Mucosa of stomach (tissue), 1 donor: ENCODE measurements around the gene S100A1.
A peak's percentile ranks its signal among the peaks of the same experiment; 100 is the strongest.

Experiments
- H3K27me3 ChIP-seq: one replicate; pipeline ENCODE4 v1.7.0; 2013; ENCODE audit warnings: mild to moderate bottlenecking, low read length; ENCODE audit not compliant: control insufficient read depth, insufficient read depth
- H3K36me3 ChIP-seq: one replicate; pipeline ENCODE4 v1.7.0; 2013; ENCODE audit warnings: low read length; ENCODE audit not compliant: control insufficient read depth, insufficient read depth
- H3K4me1 ChIP-seq: one replicate; pipeline ENCODE4 v1.7.0; 2013; ENCODE audit warnings: mild to moderate bottlenecking, low read length; ENCODE audit not compliant: control insufficient read depth, insufficient read depth
- H3K4me3 ChIP-seq: one replicate; pipeline ENCODE4 v1.7.0; 2013; ENCODE audit warnings: low read length
- H3K9ac ChIP-seq: one replicate; pipeline ENCODE4 v1.7.0; 2013; ENCODE audit warnings: mild to moderate bottlenecking, low read length, moderate library complexity
- H3K9me3 ChIP-seq: one replicate; pipeline ENCODE4 v1.7.0; 2013; ENCODE audit warnings: mild to moderate bottlenecking, low read length, moderate library complexity; ENCODE audit not compliant: control insufficient read depth
- donor health status: Pancreatic carcinoma.

S100A1 gene

DNA sequence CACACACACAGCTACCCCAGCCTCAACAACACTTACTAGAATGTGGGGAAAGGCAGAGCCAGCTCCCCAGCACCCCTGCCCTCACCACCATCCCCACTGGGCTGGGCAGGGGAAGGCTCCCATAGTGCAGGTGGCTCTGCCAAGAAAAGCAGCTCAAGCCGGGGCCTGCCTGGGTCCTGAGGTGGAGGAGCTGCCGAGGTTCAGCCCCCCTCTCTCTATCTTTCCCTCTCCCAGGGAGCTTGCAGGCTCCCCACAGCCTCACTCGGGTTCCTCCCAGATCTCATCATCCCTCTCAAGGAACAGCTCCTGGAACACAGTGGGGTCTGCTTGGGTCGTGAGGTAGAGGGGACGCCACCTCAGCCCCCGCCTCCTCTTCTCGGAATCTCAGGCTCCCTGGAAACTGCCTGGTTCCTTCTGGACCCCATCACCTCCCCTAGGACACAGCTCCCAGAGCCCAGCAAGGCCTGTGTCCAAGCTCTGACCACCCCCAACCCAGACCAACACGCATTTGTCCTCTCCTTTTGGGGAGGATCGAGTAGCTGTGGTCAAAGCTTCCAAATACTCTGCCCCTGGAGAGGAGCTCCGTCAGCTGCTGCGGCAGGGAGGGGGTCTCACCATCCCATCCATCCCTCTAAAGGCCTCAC, 16.0 kb upstream of the S100A1 start:
- Histone ChIP-seq H3K4me1 (peaks cover 75% of the 10 kb centered on the region), H3K36me3 (no peaks in the 10 kb centered on the region), H3K27me3 (no peaks in the 10 kb centered on the region), H3K4me3 (peak overlapping the region; percentile 75), H3K9me3 (no peaks in the 10 kb centered on the region), H3K9ac (peak overlapping the region; percentile 98)

DNA sequence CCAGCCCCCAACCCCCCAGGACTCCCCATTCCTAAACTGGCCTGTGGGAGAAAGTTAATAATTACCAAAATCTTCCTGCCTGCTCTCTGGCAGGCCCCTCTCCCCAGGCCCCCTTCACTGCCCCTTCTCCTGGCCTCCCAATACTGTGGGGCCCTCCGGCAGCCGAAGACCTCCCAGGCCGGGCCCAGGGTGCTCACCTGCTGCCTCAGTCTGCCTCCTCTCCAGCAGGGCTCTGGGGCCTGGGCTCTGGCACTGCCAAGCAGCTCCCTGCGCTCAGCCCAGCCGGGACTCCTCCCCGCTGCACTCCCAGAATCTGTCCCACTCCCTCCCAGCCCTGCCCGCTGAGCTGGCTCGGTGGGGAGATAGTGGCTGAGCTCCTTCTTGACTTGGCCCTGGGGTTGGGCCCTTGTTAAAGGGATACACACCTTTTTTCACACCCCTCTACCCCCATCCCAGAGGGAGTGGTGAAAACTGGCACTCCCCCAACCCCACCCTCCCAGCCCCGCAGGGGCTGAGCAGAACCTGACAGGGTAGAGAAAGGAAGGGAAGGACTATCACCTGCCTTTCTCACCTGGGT, 15.4 kb upstream of the S100A1 start, which contains the start of gene S100A16:
TSS of gene S100A16 (minus strand) at position 383 of the 577 bp plus-strand sequence. CDS start 4,986 bp downstream, outside the sequence.
- H3K9me3 ChIP-seq, result no peaks in the 10 kb centered on the region
- H3K4me1 ChIP-seq, result peaks cover 81% of the 10 kb centered on the region
- H3K36me3 ChIP-seq, result no peaks in the 10 kb centered on the region
- H3K4me3 ChIP-seq, result peak within 1 kb of the TSS; percentile 75
- peak within 1 kb of the TSS; percentile 98 for H3K9ac ChIP-seq
- no peaks in the 10 kb centered on the region for H3K27me3 ChIP-seq

GRCh38 chr1:153613406-153613805, 14.8 kb upstream of the S100A1 start:
- Histone ChIP-seq H3K27me3 (no peaks in the 10 kb centered on the region), H3K4me1 (peaks cover 79% of the 10 kb centered on the region), H3K36me3 (no peaks in the 10 kb centered on the region), H3K4me3 (no peak overlapping the region), H3K9ac (peak overlapping the region; percentile 98), H3K9me3 (no peaks in the 10 kb centered on the region)

DNA sequence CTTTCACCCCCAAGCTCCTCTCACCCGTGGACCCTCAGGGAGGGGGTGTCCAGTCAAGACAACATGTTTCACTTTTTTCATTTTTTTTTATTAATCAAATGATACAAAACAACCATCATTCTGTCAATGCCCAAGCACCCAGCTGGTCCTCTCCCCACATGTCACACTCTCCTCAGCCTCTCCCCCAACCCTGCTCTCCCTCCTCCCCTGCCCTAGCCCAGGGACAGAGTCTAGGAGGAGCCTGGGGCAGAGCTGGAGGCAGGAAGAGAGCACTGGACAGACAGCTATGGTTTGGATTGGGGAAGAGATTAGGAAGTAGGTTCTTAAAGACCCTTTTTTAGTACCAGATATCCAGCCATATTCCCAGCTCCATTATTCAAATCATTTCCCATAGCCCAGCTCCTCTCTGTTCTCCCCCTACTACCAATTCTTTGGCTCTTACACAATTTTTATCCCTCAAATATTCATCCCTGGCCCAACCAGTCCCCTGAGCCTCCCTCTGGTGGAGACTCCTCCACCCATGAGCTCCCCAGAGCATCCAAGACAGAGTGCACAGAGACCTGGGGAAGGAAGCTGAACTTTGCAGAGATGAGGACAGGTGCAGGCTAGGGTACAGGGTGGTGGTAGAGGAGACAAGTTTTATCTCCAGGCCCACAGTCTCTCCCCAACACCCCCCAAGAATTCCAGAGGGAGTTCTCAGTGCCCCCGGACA, 13.9 kb upstream of the S100A1 start:
- Histone ChIP-seq H3K9me3 (no peaks in the 10 kb centered on the region), H3K4me3 (no peak overlapping the region), H3K36me3 (no peaks in the 10 kb centered on the region), H3K27me3 (no peaks in the 10 kb centered on the region), H3K4me1 (peaks cover 70% of the 10 kb centered on the region), H3K9ac (peak overlapping the region; percentile 95)

DNA sequence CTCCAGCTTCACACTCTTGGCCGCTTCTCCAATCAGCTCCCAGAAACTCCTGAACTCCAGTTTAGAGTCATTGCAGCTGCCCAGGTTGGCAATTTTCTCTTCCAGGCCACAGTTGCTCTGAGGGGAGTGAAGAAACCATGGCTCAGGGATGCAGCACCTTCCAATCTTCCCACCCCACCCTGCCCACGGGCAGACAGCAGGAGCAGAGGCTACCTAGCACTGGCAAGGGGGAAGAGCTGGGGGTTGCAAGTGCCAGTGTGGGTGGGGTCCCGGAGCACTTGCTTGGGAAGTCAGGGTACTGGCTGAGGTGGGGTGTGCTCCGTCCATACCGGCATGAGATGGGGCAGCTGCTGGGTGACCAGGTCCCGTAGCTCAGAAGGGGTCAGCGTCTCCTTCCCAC, 13.3 kb upstream of the S100A1 start:
- Histone ChIP-seq H3K4me3 (peak overlapping the region; percentile 60), H3K4me1 (peaks cover 64% of the 10 kb centered on the region), H3K36me3 (no peaks in the 10 kb centered on the region), H3K9ac (peak overlapping the region; percentile 95), H3K27me3 (no peaks in the 10 kb centered on the region), H3K9me3 (no peaks in the 10 kb centered on the region)

- Histone ChIP-seq H3K9ac (peak overlapping the region; percentile 95), H3K27me3 (no peaks in the 10 kb centered on the region), H3K4me1 (peaks cover 59% of the 10 kb centered on the region), H3K4me3 (peak overlapping the region; percentile 60), H3K36me3 (no peaks in the 10 kb centered on the region), H3K9me3 (no peaks in the 10 kb centered on the region)
Measured at GRCh38 chr1:153615406-153615805, 12.8 kb upstream of the S100A1 start.

GRCh38 chr1:153616144-153616916, 11.9 kb upstream of the S100A1 start, which contains the start of gene S100A14:
Gene S100A14 (minus strand): TSS chr1:153616325. CDS start chr1:153615858, 467 bp downstream.
- peaks cover 52% of the 10 kb centered on the region for H3K4me1 ChIP-seq
- H3K9me3 ChIP-seq, result no peaks in the 10 kb centered on the region
- peak within 1 kb of the TSS; percentile 60 for H3K4me3 ChIP-seq
- H3K9ac ChIP-seq, result peak within 1 kb of the TSS; percentile 95
- no peaks in the 10 kb centered on the region for H3K36me3 ChIP-seq
- H3K27me3 ChIP-seq, result no peaks in the 10 kb centered on the region

DNA sequence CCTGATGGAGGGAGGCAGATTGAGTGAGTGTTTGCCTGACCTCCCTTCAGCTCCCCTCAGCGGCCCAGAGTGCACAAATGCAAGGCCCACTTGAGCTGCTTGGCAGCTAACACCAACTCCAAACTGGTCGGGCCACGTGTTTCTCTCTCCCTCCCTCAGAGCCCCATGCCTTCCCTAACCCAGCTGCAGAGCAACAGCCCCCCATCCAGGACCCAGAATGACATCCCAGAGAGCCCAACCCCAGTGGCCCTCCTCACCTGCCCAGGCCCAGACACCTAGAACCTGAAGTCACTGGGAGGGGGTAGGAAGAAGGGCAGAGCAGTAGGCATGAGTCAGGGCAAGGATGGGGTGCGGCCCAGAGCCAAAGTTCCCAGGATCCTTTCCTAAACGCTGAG, 11.3 kb upstream of the S100A1 start:
- no peaks in the 10 kb centered on the region for H3K27me3 ChIP-seq
- no peaks in the 10 kb centered on the region for H3K36me3 ChIP-seq
- no peak overlapping the region for H3K9ac ChIP-seq
- H3K9me3 ChIP-seq, result no peaks in the 10 kb centered on the region
- H3K4me1 ChIP-seq, result peaks cover 49% of the 10 kb centered on the region
- no peak overlapping the region for H3K4me3 ChIP-seq

DNA sequence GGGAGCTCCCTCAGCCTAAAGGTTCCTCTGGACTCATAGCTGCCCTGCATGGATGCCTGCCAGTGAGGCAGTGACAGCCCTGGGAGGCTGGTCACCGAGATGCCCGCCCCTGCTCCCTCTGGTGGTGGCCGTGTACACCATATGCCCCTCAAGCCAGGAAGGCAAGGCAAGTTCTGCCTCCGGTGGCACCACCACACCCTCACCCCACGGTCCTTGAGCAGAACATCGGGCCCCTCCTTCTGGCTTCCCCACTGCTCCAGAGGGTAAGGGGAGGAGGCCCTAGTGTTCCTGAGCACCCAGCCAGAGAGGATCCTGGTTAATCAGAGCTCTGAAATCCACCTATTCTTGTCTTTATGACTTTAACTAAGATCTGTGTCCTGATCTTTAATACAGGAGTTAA, 10.6 kb upstream of the S100A1 start:
- Histone ChIP-seq H3K9ac (no peak overlapping the region), H3K27me3 (no peaks in the 10 kb centered on the region), H3K36me3 (no peaks in the 10 kb centered on the region), H3K4me1 (peaks cover 49% of the 10 kb centered on the region), H3K9me3 (no peaks in the 10 kb centered on the region), H3K4me3 (no peak overlapping the region)

GRCh38 chr1:153619171-153619570, 9.1 kb upstream of the S100A1 start:
- no peak overlapping the region for H3K9ac ChIP-seq
- H3K9me3 ChIP-seq, result no peaks in the 10 kb centered on the region
- peaks cover 37% of the 10 kb centered on the region for H3K4me1 ChIP-seq
- no peak overlapping the region for H3K4me3 ChIP-seq
- H3K36me3 ChIP-seq, result no peaks in the 10 kb centered on the region
- H3K27me3 ChIP-seq, result no peaks in the 10 kb centered on the region

- Histone ChIP-seq H3K36me3 (no peaks in the 10 kb centered on the region), H3K27me3 (no peaks in the 10 kb centered on the region), H3K4me1 (peaks cover 22% of the 10 kb centered on the region), H3K4me3 (no peak overlapping the region), H3K9me3 (no peaks in the 10 kb centered on the region), H3K9ac (no peak overlapping the region)
Measured at GRCh38 chr1:153623101-153623500, 5.1 kb upstream of the S100A1 start.
